Naive thymus-derived CD4-positive, alpha-beta T cell (primary cell): ENCODE results near the gene TMPO. TPM values are rescaled to one million over a fixed set of nuclear protein-coding genes. Genes with fewer than 3 reads are reported as not detected.
"Not testable (repeated sequence)": the region's sequence is repeated elsewhere in the genome, so short reads cannot be mapped to it uniquely, and the experiment has no call there.

Experiments
- ATAC-seq: fragments of 150-1000 bp; cut with Tn5 transposase; 2 replicates; pipeline ENCODE4 v1.10.0; 2021; ENCODE audit warnings: mild to moderate bottlenecking, moderate library complexity
- CTCF ChIA-PET: fragments of 350-600 bp; sonication (Branson Sonifier 250); formaldehyde crosslinking; loops from one replicate; lab custom pipeline; 2021; ENCODE audit warnings: antibody characterized with exemption; lab: Charles Lee
- POLR2A ChIA-PET: fragments of 350-600 bp; sonication (Branson Sonifier 250); formaldehyde crosslinking; loops from one replicate; lab custom pipeline; 2021; ENCODE audit warnings: antibody characterized with exemption, inconsistent platforms; lab: Charles Lee
- DNase-seq, 9 donors: peaks; one replicate each; pipeline versions ENCODE4 v3.0.0 to v3.0.0-alpha.2; 2020 to 2022; ENCODE audit warnings: mixed read lengths in 1 of 9
- H3K27ac ChIP-seq: one replicate; pipeline ENCODE4 v1.7.0; 2013; ENCODE audit warnings: mild to moderate bottlenecking, low read depth, low read length, moderate library complexity
- H3K27me3 ChIP-seq, 2 donors: one replicate each; pipeline ENCODE4 v1.7.0; 2013; ENCODE audit warnings: low read length in 2 of 2, mild to moderate bottlenecking in 2 of 2, moderate library complexity in 2 of 2; ENCODE audit not compliant: control insufficient read depth in 2 of 2, insufficient read depth in 2 of 2
- H3K36me3 ChIP-seq, 3 experiments: 1 replicate in 2 of 3; 2 replicates in 1 of 3; pipeline ENCODE4 v1.7.0; 2013; ENCODE audit warnings: low read length in 3 of 3, mild to moderate bottlenecking in 3 of 3, moderate library complexity in 1 of 3; ENCODE audit not compliant: insufficient read depth in 3 of 3, control insufficient read depth in 2 of 3
- H3K4me1 ChIP-seq, 2 donors: one replicate each; pipeline ENCODE4 v1.7.0; 2013; ENCODE audit warnings: low read length in 2 of 2, mild to moderate bottlenecking in 2 of 2, moderate library complexity in 1 of 2; ENCODE audit not compliant: control insufficient read depth in 2 of 2, insufficient read depth in 2 of 2
- H3K4me3 ChIP-seq: 2 replicates; pipeline ENCODE4 v1.7.0; 2013; ENCODE audit warnings: mild to moderate bottlenecking, low read length
- H3K9me3 ChIP-seq, 3 experiments: 1 replicate in 2 of 3; 2 replicates in 1 of 3; pipeline ENCODE4 v1.7.0; 2013; ENCODE audit warnings: low read length in 3 of 3; ENCODE audit not compliant: control insufficient read depth in 2 of 3
- H3K27ac Mint-ChIP-seq, 9 donors: one replicate each; pipeline ENCODE4 v1.8.0; 2020 to 2022; ENCODE audit warnings: mixed read lengths in 9 of 9, mild to moderate bottlenecking in 8 of 9, moderate library complexity in 5 of 9, inconsistent platforms in 2 of 9
- H3K27me3 Mint-ChIP-seq, 5 donors: one replicate each; pipeline ENCODE4 v1.8.0; 2021 to 2022; ENCODE audit warnings: mixed read lengths in 5 of 5, mild to moderate bottlenecking in 1 of 5
- H3K36me3 Mint-ChIP-seq, 5 donors: one replicate each; pipeline ENCODE4 v1.8.0; 2020 to 2022; ENCODE audit warnings: mixed read lengths in 5 of 5, mild to moderate bottlenecking in 3 of 5, inconsistent platforms in 1 of 5
- H3K4me1 Mint-ChIP-seq, 7 donors: one replicate each; pipeline ENCODE4 v1.8.0; 2020 to 2022; ENCODE audit warnings: mixed read lengths in 7 of 7, mild to moderate bottlenecking in 3 of 7, inconsistent platforms in 1 of 7
- H3K4me3 Mint-ChIP-seq, 10 donors: one replicate each; pipeline ENCODE4 v1.8.0; 2020 to 2022; ENCODE audit warnings: mild to moderate bottlenecking in 10 of 10, mixed read lengths in 10 of 10, moderate library complexity in 6 of 10, inconsistent platforms in 2 of 10
- H3K9me3 Mint-ChIP-seq, 11 donors: one replicate each; pipeline ENCODE4 v1.8.0; 2020 to 2022; ENCODE audit warnings: mixed read lengths in 11 of 11, mild to moderate bottlenecking in 4 of 11, inconsistent platforms in 1 of 11, moderate library complexity in 1 of 11
- intact Hi-C, 2 donors: fragments of 100-400 bp; cut with micrococcal nuclease; formaldehyde crosslinking; loops; one replicate each; pipeline ENCODE4 v1.15.1; 2023
- polyA plus RNA-seq, 2 donors: library from polyadenylated mRNA; unstranded; fragments of 300-500 nt; fragmentation: Illumina TruSeq; gene quantifications; one replicate each; pipeline ENCODE4 v1.2.3, GENCODE V29; 2021
- total RNA-seq, 6 experiments: library from RNA in 5 of 6; stranded (reverse) in 5 of 6; gene quantifications; 1 replicate in 5 of 6; 2 replicates in 1 of 6; pipeline ENCODE4 v1.2.3 and lab custom pipeline; 2021 to 2026

The TMPO gene
- total and polyA plus RNA-seq, 7 experiments from 2014 or later: 62.8 to 267 (median 92.7) TPM

DNA sequence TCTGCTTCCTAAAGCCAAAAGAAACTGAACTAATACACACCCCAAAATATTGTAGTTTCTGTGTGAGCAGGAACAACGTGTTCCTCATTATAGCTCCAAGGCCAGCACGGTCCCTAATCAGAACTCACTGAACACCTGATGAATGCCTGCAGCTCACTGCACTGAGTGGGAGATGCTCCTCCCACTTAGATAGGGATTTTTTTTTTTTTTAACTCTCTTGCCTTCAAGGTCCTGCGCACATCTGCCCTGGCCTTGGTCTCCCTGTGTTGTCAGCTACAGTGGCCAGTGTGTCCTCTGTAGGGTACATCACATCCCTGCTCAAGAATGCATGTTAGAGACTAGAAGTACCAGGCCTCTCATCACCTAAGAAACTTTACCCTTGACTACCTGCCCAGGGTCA lies 44.3 kb upstream of the TMPO start:
- intact Hi-C loops: no loop called here
- DNase-seq (no peak), ATAC-seq (peak; percentile 22)
- ChIA-PET CTCF (no interaction called here), POLR2A (no interaction called here)
- H3K27ac Mint-ChIP-seq: no peak overlapping the region
- peaks cover 0 to 2% (median 0%) of the 10 kb centered on the region in 11 donors for H3K9me3 Mint-ChIP-seq
- Histone ChIP-seq H3K27me3 (no peaks in the 10 kb centered on the region), H3K27ac (no peak overlapping the region), H3K9me3 (no peaks in the 10 kb centered on the region), H3K36me3 (no peaks in the 10 kb centered on the region), H3K4me3 (no peak overlapping the region), H3K4me1 (no peaks in the 10 kb centered on the region)
- H3K27me3 Mint-ChIP-seq: peaks cover 0 to 11% (median 3%) of the 10 kb centered on the region in 5 donors
- peaks cover 0 to 3% (median 0%) of the 10 kb centered on the region in 5 donors for H3K36me3 Mint-ChIP-seq
- no peaks in the 10 kb centered on the region for H3K4me1 Mint-ChIP-seq
- H3K4me3 Mint-ChIP-seq: no peak overlapping the region

DNA sequence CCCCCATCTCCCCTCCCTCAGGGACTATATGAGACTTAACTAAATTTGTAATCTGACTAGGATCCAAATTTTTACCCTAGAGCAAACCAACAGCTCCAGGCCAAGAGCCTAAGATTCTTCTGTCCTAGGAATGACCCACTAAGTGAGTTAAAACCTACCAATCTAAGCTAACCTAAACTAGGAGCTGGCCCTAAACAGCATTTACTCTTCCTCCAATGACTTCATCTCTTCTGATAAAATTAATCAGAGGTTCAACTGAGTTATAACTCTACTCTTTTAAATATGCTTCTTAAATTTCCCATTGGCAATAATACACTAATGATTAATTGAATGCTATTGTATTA lies 39.9 kb upstream of the TMPO start:
- peaks cover 0 to 6% (median 3%) of the 10 kb centered on the region in 5 donors for H3K36me3 Mint-ChIP-seq
- POLR2A ChIA-PET: no interaction called here

DNA sequence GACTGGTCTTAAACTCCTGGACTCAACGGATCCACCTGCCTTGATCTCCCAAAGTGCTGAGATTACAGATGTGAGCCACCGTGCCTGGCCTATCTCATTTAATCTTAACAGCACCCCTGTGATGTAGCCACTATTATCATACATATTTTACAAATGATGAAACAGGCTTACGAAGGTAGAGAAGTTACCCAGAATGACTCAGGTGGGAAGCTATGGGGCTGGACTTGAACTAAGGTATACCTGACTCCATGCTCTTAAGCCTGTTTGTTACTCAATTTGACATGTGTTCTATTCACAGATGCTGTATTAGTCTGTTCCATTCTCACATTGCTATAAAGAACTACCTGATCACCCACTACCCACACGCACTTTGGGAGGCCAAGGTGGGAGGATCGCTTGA lies 36.8 kb upstream of the TMPO start:
- ChIA-PET POLR2A (interaction anchor here (0.6 kb wide), 1 partner anchor 8 kb away, joined by 4 read pairs; no protein-coding TSS in a partner anchor), CTCF (no interaction called here)
- Mint-ChIP-seq H3K27ac (no peak overlapping the region), H3K4me1 (no peaks in the 10 kb centered on the region), H3K27me3 (peaks cover 0 to 9% (median 4%) of the 10 kb centered on the region in 5 donors), H3K9me3 (peaks cover 0 to 3% (median 0%) of the 10 kb centered on the region in 11 donors), H3K4me3 (no peak overlapping the region), H3K36me3 (peaks cover 0 to 6% (median 2%) of the 10 kb centered on the region in 5 donors)
- no peaks in the 10 kb centered on the region for H3K36me3 ChIP-seq
- H3K27ac ChIP-seq: no peak overlapping the region
- no peaks in the 10 kb centered on the region for H3K4me1 ChIP-seq
- H3K9me3 ChIP-seq: no peaks in the 10 kb centered on the region
- DNase-seq (no peak), ATAC-seq (no peak)
- intact Hi-C loops: no loop called here
- no peak overlapping the region for H3K4me3 ChIP-seq
- H3K27me3 ChIP-seq: no peaks in the 10 kb centered on the region

More for the DNA sequence above, 39.9 kb upstream of the TMPO start:
- Histone ChIP-seq H3K36me3 (no peaks in the 10 kb centered on the region), H3K27me3 (no peaks in the 10 kb centered on the region), H3K4me1 (no peaks in the 10 kb centered on the region), H3K27ac (no peak overlapping the region), H3K9me3 (no peaks in the 10 kb centered on the region), H3K4me3 (no peak overlapping the region)
- intact Hi-C loops: no loop called here
- Mint-ChIP-seq H3K9me3 (peaks cover 0 to 6% (median 0%) of the 10 kb centered on the region in 11 donors), H3K4me1 (no peaks in the 10 kb centered on the region), H3K27me3 (peaks cover 0 to 10% (median 6%) of the 10 kb centered on the region in 5 donors), H3K27ac (no peak overlapping the region), H3K4me3 (no peak overlapping the region)
- no peak for DNase-seq
- CTCF ChIA-PET: no interaction called here
- ATAC-seq: no peak

DNA sequence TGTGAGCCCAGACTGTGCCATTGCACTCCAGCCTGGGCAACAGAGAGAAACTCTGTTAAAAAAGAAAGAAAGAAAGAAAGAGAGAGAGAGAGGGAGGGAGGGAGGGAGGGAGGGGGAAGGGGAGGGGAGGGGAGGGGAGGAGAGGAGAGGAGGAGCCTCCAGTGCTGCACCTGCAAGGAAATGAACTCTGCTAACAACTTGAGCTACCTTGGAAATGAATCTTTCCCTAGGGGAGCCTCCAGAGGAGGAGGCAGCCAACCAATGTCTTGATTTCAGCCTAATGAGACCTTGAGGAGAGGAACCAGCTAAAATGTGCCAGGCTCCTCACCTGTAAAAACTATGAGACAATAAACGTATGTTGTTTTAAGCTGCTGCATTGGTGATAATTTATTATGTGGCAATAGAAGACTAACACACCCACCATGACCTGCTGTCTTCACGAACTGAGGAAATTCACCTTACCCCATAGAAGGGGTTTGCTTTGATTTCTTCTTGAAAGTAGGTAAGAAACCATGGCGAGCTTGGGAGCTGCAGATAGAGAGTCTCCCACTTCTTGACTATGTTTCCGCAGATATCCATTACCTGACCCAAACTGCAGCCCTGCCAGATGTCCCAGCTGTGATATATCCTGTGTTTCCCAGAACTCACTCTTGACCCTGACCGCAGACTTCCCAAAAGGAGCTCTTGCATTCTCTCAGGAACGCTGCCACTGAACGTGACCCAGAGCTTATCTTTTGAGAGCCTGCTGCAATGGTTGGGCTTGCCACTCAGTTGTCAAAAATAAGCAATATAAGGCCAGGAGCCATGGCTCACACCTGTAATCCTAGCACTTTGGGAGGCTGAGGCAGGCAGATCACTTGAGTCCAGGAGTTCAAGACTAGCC lies 31.5 kb upstream of the TMPO start:
- H3K9me3 ChIP-seq: no peaks in the 10 kb centered on the region
- Mint-ChIP-seq H3K4me3 (no peak overlapping the region), H3K9me3 (peaks cover 0 to 2% (median 0%) of the 10 kb centered on the region in 11 donors), H3K27me3 (peaks cover 0 to 23% (median 2%) of the 10 kb centered on the region in 5 donors), H3K4me1 (no peaks in the 10 kb centered on the region), H3K36me3 (peaks cover 0 to 1% (median 0%) of the 10 kb centered on the region in 5 donors), H3K27ac (no peak overlapping the region)
- no peak overlapping the region for H3K4me3 ChIP-seq
- H3K27ac ChIP-seq: no peak overlapping the region
- intact Hi-C loops: loop anchor here in 1 of 2 donors (5.0 kb wide), 1 partner anchor 33 kb away; the partner anchor contains the start of gene TMPO
- H3K27me3 ChIP-seq: no peaks in the 10 kb centered on the region
- H3K36me3 ChIP-seq: no peaks in the 10 kb centered on the region
- DNase-seq: no peak
- no peaks in the 10 kb centered on the region for H3K4me1 ChIP-seq
- POLR2A ChIA-PET: no interaction called here
- ATAC-seq: no peak
- CTCF ChIA-PET: no interaction called here

DNA sequence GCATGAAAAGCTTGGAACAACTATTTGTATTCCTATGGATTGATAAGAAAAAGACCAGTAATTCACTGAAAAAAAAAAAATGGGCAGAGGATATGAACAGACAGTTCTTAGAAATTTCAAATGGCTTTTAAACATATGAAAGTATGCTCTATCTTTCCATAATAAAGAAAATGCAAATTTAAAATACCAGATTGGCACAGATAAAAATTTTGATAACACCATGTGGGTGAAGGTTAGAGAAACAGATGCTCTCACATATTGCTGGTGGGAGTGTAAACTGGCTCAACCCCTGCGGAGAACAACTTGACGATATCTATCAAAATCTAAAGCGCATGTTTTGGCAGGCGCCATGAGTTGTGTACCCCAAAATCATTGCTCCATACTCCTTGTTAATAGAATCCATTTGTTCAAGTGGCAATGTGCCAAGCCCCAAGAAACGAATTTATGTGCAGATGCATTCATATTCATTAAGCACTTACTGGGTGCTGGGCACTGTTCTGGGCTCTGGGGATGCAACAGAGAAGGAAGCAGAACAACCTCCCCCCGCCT lies 29.5 kb upstream of the TMPO start:
- Mint-ChIP-seq H3K4me1 (peaks cover 0 to 2% (median 1%) of the 10 kb centered on the region in 7 donors), H3K27ac (no peak overlapping the region), H3K36me3 (no peaks in the 10 kb centered on the region), H3K9me3 (peaks cover 0 to 2% (median 0%) of the 10 kb centered on the region in 11 donors), H3K4me3 (no peak overlapping the region), H3K27me3 (peaks cover 0 to 16% (median 0%) of the 10 kb centered on the region in 5 donors)
- intact Hi-C loops: no loop called here
- no peak for ATAC-seq
- Histone ChIP-seq H3K36me3 (no peaks in the 10 kb centered on the region), H3K27me3 (no peaks in the 10 kb centered on the region), H3K4me3 (no peak overlapping the region), H3K27ac (no peak overlapping the region), H3K9me3 (no peaks in the 10 kb centered on the region), H3K4me1 (peaks cover 0 to 2% of the 10 kb centered on the region in 2 donors)
- POLR2A ChIA-PET: interaction anchor here (0.7 to 1.2 kb wide), 3 partner anchors 7 to 31 kb away, joined by 3 to 4 read pairs (median 3); no protein-coding TSS in a partner anchor
- CTCF ChIA-PET: no interaction called here
- no peak for DNase-seq

DNA sequence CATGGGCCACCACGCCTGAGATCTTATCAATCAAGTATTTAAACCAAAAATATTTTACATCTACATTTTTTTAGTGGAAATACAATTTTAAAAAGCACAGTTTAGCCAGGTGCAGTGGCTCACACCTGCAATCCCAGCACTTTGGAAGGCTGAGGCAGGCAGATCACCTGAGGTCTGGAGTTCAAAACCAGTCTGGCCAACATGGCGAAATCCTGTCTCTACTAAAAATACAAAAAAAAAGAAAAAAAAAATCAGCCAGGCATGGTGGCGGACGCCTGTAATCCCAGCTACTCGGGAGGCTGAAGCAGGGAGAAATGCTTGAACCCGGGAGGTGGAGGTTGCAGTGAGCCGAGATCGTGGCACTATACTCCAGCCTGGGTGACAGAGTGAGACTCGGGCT lies 27.0 kb upstream of the TMPO start:
- H3K4me1 Mint-ChIP-seq, DNase-seq, H3K4me3 Mint-ChIP-seq, H3K27ac Mint-ChIP-seq, ATAC-seq, H3K36me3 ChIP-seq, H3K4me1 ChIP-seq, H3K9me3 ChIP-seq, H3K9me3 Mint-ChIP-seq, H3K36me3 Mint-ChIP-seq, H3K4me3 ChIP-seq, H3K27me3 ChIP-seq, intact Hi-C loops, H3K27ac ChIP-seq: not testable (repeated sequence)
- ChIA-PET CTCF (interaction anchor here (0.5 kb wide), 1 partner anchor 200 kb away, joined by 3 read pairs; no protein-coding TSS in a partner anchor), POLR2A (interaction anchor here (0.6 to 6.8 kb wide), 2 partner anchors 26 to 44 kb away, joined by 3 to 143 read pairs; partner anchors contain the start of gene TMPO)
- peaks cover 0 to 16% (median 0%) of the 10 kb centered on the region in 5 donors for H3K27me3 Mint-ChIP-seq
